EL (cell line): ENCODE data around the gene KLHL2.

Source experiments
- DNase-seq: peaks from one replicate; pipeline ENCODE4 v3.0.0-alpha.2; 2016

The KLHL2 gene

GRCh38 chr4:165293927-165294649 lies 86.7 kb downstream of the KLHL2 start:
- DNase-seq: no peak

- DNase-seq: no peak
Measured at GRCh38 chr4:165294907-165295306, 87.5 kb downstream of the KLHL2 start.

- no peak for DNase-seq
Measured at GRCh38 chr4:165297626-165298025, 90.3 kb downstream of the KLHL2 start.

- no peak for DNase-seq
Measured at GRCh38 chr4:165299399-165300060, 92.2 kb downstream of the KLHL2 start.

- DNase-seq: peak; percentile 1
Measured at GRCh38 chr4:165301833-165302232, 94.5 kb downstream of the KLHL2 start.

GRCh38 chr4:165302658-165303057 lies 95.3 kb downstream of the KLHL2 start:
- DNase-seq: no peak

GRCh38 chr4:165308166-165308565 lies 100.8 kb downstream of the KLHL2 start:
- DNase-seq: no peak

- peak; percentile 7 for DNase-seq
Measured at GRCh38 chr4:165308606-165309005, 101.2 kb downstream of the KLHL2 start.

GRCh38 chr4:165309456-165309855 lies 102.1 kb downstream of the KLHL2 start:
- DNase-seq: no peak

GRCh38 chr4:165312506-165312905 lies 105.1 kb downstream of the KLHL2 start:
- peak; percentile 69 for DNase-seq

GRCh38 chr4:165319030-165319429 lies 111.7 kb downstream of the KLHL2 start:
- no peak for DNase-seq

- DNase-seq: no peak
Measured at GRCh38 chr4:165319509-165319908, 112.1 kb downstream of the KLHL2 start.

- no peak for DNase-seq
Measured at GRCh38 chr4:165324236-165324917, 117.0 kb downstream of the KLHL2 start.

GRCh38 chr4:165324918-165325304 lies 117.5 kb downstream of the KLHL2 start:
- DNase-seq: no peak

- peak; percentile 85 for DNase-seq
Measured at GRCh38 chr4:165325732-165326512, 118.6 kb downstream of the KLHL2 start.

GRCh38 chr4:165326831-165327210 lies 119.5 kb downstream of the KLHL2 start:
- no peak for DNase-seq

- peak; percentile 98 for DNase-seq
Measured at GRCh38 chr4:165327211-165328100, 120.1 kb downstream of the KLHL2 start, which contains the start of gene MSMO1. MSMO1 (plus strand) TSS chr4:165327669; CDS start chr4:165333371, 5,702 bp downstream.

GRCh38 chr4:165328101-165328425 lies 120.7 kb downstream of the KLHL2 start:
- no peak for DNase-seq

- no peak for DNase-seq
Measured at GRCh38 chr4:165328708-165329107, 121.3 kb downstream of the KLHL2 start.

- DNase-seq: no peak
Measured at GRCh38 chr4:165330071-165330470, 122.7 kb downstream of the KLHL2 start.

- no peak for DNase-seq
Measured at GRCh38 chr4:165330666-165331065, 123.3 kb downstream of the KLHL2 start.

GRCh38 chr4:165331359-165331758 lies 124.0 kb downstream of the KLHL2 start:
- DNase-seq: no peak
